Esophagus muscularis mucosa (tissue), 4 donors: ENCODE data around the gene TRIM63.

Experiments
- CTCF ChIP-seq, 3 experiments: fragments of 200-600 bp in 2 of 3; fragments of 450-650 bp in 1 of 3; sonication (generic) in 2 of 3; IDR thresholded peaks; one replicate each; pipeline ENCODE4 v1.5.1; 2017 to 2019; ENCODE audit warnings: antibody characterized with exemption in 3 of 3, mild to moderate bottlenecking in 2 of 3, moderate library complexity in 1 of 3
- EP300 ChIP-seq: sonication (generic); formaldehyde crosslinking; IDR thresholded peaks from one replicate; pipeline ENCODE4 v1.6.1; 2017; ENCODE audit warnings: antibody characterized with exemption
- POLR2A ChIP-seq: fragments of 450-650 bp; IDR thresholded peaks from one replicate; pipeline ENCODE4 v1.6.1; 2017; ENCODE audit warnings: antibody characterized with exemption, moderate library complexity, mild to moderate bottlenecking, low read depth
- POLR2AphosphoS5 ChIP-seq, 2 donors: sonication (generic); formaldehyde crosslinking; IDR thresholded peaks; one replicate each; pipeline ENCODE4 v1.6.1; 2017; ENCODE audit warnings: antibody characterized with exemption in 2 of 2

GRCh38 chr1:26023009-26023408 is 44.4 kb downstream of the TRIM63 start:
- TF ChIP-seq CTCF (IDR thresholded peaks at IDR 0.05): no peak
- TF ChIP-seq EP300: no peak
- no peak for TF ChIP-seq POLR2A
- TF ChIP-seq POLR2AphosphoS5 (IDR thresholded peaks at IDR 0.05): no peak
